ENCODE results near the gene TOX2.

Gene TOX2

DNA sequence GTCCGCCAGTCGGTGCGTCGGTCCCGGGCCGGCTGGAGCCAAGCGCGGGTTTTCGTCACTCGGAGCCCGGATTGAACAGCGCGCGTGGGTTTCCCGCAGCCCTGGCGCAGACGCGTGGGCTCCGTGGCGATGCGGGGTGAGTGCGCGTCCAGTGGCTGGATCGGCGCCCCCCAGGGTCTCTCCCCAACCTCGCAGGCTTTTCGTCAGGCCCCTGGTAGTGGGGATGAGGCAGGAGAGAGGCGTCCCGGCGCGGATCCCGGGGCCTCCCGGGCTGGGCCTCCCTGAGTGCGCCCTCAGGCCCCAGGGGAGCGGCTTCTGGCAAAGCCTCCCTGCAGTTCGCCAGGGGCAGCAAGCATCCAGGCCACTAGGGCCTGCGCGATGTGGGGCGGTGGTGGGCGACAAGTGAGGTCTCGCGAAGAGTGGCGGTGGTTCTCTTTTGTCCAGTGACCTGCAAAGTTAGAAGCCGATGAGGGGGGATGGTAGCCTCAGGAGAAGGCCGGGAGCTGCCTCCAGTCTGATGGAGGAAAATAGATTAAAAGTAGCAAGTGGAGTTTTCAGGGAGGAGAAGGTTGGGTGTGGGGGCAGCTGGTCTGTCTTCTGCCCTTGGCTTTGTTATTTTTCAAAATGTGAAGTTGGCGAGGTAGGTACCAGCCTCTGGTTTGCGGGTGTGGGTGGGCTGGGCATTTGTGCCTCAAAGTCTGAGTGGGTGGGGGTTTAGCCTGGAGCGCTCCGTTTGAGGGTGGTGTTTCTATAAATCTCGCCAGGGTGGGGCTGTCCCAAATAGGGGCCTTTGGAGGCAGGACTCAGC lies 1.6 kb downstream of the TOX2 start:
- no peak for DNase-seq (ENCODE audit: low read depth)

- no peak for DNase-seq (ENCODE audit: low read depth)
Observed at GRCh38 chr20:43916881-43917371, 2.3 kb downstream of the TOX2 start.

GRCh38 chr20:43917380-43917779 lies 2.7 kb downstream of the TOX2 start:
- DNase-seq (ENCODE audit: low read depth) = no peak

DNA sequence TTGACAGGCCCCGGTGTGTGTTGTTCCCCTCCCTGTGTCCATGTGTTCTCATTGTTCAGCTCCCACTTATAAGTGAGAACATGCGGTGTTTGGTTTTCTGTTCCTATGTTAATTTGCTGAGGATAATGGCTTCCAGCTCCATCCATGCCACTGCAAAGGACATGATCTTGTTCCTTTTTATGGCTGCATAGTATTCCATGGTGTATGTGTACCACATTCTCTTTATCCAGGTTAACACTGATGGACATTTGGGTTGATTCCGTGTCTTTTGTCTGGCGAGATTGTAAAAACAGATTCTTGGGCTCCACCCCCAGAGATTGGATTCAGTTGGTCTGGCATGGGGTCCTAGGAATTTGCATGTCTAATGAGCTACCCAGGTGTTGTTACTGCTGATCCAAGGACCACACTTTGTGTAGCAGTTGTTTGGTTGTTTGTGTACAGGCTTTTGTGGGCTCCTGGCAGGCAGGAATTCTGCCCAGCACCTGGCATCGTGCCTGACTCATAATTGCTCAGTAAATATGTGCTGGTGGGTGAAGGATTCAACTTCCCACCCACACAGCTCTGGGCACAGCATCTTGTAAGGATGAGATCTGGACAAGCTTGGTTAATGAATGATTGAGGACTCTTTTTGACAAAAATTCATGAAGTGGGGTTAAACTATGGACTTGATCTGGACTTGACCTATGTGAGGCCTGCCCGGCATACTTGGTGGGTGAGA lies 5.2 kb downstream of the TOX2 start:
- no peak for DNase-seq (ENCODE audit: low read depth)

DNA sequence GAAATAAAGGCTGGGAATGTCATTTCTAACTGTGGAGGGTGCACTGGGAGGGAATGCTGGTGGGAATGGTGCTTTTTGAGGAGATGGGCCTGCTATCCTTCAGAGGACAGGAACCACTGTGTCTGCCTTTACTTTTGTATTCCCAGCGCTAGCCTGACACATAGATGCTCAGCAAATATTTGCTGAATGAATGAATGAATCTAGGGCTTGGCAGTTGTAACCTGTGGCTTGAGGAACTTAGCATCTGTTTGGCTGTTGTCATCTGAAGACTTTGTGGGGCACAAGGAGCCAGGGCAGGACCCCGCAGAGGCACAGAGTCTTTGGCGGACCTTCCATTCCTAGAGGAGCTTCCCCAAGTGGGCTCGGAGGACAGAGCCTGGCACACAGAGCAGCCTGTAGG lies 6.1 kb downstream of the TOX2 start:
- no peak for DNase-seq (ENCODE audit: low read depth)

DNA sequence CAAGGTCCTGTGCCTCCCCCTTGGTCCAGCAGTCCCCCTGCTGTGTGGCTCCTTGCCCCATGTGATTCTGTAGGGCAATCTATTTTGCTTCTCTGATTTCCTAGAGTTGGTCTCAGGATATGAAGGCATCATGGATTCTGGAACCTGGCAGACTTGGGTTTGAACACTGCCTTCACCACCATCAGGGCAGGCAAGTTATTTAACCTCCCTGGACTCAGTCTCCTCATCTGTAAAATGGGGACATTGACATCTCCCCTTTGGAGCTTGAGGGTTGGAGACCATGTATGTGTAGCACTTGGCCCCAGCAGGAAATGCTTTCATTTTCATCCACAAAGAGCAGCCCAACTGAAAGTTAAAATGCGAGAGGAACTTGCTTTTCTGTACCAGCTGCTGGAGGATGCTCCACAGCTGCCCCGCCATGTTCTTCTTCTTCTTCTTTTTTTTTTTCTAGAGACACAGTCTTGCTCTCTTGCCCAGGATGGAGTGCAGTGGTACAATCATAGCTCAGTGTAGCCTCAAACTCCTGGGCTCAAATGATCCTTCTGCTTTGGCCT lies 6.7 kb downstream of the TOX2 start:
- DNase-seq (ENCODE audit: low read depth) = no peak

- DNase-seq (ENCODE audit: low read depth) = no peak
Observed at GRCh38 chr20:43922614-43923013, 8.0 kb downstream of the TOX2 start.

- no peak for DNase-seq (ENCODE audit: low read depth)
Observed at GRCh38 chr20:43923322-43923721, 8.7 kb downstream of the TOX2 start.

DNA sequence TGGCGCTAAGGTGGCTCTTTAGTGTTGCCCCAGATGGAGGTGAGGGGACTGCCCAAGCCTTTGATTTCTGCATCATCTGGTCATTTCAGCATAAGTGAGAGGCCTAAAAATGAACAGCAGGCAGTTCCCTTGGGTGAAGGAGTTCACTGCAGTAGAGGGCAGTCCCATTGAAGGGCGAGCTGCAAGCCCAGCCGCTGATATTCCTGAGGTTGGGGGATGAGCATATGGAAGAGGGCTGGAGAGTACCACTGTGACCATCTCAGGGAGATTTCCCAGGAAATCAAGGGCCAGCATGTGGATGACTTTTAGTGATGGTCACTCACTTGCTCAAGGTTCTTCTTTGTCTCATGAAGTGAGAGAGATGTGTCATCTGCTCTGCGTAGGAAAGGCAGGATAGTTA lies 9.3 kb downstream of the TOX2 start:
- no peak for DNase-seq (ENCODE audit: low read depth)

DNA sequence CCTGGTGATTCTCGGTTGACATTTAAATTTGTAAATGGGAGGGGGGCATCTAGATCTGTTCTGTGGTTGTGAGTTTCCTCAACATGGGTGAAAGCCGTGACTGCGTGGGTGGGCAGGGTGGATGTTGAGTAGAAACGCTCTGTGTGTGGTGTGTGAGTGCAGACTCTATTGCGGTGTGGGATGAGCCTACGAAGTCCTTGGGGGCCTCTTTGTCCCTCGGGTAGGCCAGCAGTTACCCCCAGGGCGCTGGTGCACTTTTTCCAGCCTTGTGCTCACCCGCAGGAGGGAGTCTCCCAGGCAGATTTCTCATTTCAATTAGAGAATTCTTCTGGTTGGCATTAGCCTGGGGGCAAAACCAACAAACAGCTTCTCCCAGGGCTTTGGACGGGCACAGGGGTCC lies 10.6 kb downstream of the TOX2 start:
- no peak for DNase-seq (ENCODE audit: low read depth)

- DNase-seq (ENCODE audit: low read depth) = no peak
Observed at GRCh38 chr20:43925801-43926200, 11.1 kb downstream of the TOX2 start.

DNA sequence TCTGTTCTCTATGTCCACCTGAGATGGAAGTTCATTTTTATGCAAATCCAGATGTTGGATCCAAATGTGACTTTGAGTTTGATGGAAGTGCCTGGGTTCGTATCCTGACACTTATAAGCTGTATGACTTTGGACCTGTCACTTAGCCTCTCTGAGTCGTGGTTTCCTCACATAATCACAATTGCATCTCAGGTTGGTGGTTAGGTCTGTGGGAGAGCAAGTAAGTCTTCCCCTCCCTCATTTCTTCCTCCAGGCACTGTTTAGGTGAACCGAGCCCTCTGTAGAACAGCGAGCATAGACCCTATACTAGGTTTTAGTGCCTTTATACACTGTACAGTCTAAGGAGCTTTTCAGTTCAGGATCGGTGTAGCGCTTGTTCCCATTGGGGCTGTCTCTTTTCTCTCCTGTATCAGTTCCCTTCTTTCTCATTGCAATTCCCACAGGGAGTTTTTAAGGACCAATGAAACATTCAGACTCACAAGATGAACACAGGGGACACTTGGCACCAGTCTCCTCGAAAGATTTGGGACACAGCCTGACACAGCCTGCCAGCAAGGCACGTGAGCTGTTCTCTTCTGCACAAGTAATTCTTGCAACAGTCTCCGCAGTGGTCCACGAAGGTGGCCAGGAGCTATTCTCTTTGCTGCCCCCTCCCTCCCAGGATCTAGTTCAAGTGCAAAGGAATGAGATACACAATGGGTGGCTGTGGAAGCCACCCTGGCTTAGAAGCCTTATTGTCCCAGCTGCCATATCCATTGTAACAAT lies 11.8 kb downstream of the TOX2 start:
- DNase-seq (ENCODE audit: low read depth) = no peak

DNA sequence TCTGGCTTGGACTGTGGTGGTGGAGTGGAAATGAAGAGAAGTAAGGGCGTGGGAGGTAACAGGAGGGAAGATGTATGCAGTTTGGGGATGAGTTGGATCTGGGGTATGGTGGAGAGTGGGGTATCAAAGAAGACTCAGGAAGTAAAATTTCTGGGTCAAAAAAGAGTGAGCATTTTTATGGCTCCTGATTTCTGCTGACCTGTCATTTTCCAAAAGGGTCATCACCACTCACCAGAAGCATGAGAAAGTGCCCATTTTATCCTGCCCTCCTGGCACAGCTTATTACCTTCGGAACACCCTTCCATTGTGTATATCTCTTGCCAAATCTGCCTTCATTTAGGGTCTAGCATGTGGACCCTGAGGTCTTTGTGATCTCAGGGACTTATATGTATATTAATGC lies 17.3 kb downstream of the TOX2 start:
- no peak for DNase-seq (ENCODE audit: low read depth)

DNA sequence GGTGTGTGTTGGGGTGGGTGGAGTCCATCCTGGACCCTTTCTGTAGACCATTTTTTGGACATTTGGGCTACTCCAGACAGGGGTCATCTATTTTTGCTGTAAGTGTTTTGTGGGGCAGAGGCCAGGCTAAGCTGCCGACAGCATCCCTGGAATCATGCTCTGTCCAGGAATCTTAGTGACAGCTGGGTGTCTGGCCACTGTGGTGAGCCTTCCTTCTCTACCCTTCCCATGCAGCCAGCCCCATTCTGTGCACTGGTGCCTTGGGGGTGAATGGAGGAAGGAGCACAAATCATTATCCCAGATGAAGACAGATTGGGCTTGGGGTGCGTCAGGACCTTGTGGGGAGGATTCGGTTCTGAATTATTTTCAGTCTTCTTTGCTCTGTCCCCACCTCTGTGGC lies 20.2 kb downstream of the TOX2 start:
- DNase-seq (ENCODE audit: low read depth) = no peak

DNA sequence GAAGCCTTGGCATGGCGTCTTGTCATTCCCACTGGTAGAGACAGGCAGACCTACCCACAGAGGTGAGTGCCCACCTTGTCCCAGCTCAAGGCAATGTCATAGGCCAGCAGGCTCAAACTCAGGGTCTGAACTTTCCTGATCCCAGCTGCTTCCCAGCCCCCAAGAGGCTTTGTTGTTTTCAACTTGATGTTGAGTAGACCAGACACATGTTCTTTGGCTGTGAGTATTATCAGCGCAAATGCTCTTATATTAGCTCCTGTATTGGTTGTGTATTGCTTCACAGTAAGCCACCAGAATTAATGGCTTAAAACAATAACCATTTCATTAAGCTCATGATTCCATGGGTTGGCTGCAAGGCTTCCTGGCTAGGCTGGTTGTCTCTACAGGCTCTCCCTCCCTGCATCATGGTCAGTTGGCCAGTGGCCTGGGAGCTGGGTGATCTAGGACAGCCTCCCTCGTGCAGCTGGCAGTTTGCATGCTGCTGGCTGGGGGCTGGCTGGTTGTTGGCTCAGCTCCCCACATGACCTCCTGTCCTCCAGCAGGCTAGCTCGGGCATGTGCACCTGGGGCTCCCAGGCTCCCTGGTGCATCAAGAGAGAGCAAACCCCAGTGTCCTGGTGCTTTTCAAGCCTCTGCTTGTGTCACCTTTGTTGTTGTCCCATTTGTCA lies 21.6 kb downstream of the TOX2 start:
- DNase-seq (ENCODE audit: low read depth) = no peak

DNA sequence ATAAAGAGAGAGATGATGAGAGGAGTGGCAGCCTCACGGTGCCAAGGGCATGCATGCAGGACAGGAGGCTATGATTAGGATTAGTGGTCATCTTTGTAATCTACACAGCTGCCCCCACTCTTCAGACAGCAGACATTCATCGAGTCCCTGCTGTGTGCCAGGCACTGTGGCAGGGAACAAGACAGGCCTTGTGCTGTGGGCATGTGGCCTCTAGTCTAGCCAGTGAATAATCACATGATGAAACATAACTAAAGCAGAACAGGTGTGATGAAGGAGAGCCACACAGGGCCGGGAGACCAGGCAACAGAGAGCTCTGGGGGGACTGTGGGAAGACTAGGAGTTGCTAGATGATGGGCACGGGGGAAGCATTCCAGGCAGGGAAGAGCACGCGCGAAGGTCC lies 22.2 kb downstream of the TOX2 start:
- no peak for DNase-seq (ENCODE audit: low read depth)

GRCh38 chr20:43937591-43937990 lies 22.9 kb downstream of the TOX2 start:
- DNase-seq (ENCODE audit: low read depth) = no peak

DNA sequence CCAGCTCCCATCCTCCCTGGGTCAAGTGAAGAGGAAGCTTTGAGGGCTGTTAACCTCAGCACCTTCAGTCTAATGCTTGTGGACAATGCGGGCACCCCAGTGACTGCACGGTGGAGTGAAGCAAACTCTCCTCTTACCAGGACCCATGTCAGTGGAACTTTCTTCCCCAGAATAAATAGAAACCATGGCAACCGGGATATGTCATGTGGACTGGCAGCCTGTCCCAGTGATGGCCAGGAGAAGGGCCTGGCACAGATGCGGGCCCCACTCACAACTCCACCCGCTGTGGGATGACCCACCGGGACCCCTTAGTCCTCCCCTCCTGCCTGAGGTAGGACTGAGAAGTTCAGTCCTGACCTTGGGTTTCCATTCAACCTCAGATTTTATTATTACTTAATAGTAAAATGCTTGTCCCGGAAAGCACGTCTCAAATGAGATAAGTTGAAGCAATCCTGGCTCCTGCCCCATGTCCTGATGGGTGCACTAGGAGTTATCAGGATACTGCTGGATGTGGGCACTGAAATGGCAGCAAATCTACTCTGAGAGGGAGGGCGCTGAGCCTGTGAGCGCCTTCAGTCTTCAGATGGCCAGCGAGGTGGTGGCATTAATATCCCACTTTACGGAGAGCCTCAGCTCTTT lies 23.5 kb downstream of the TOX2 start:
- no peak for DNase-seq (ENCODE audit: low read depth)

GRCh38 chr20:43938932-43939761 lies 24.5 kb downstream of the TOX2 start:
- no peak for DNase-seq (ENCODE audit: low read depth)

GRCh38 chr20:43939762-43940121 lies 25.1 kb downstream of the TOX2 start:
- DNase-seq (ENCODE audit: low read depth) = no peak
